WTC11 (cell line): ENCODE data around the gene PSMD12.

Experiments
- CREB1 ChIP-seq: sonication (generic); formaldehyde crosslinking; IDR thresholded peaks from 2 replicates; pipeline ENCODE4 v1.8.0; 2023; ENCODE audit warnings: mild to moderate bottlenecking, missing genetic modification reagents
- CTCF ChIP-seq: fragments of 200-600 bp; IDR thresholded peaks from 2 replicates; pipeline ENCODE4 v1.8.0; 2022; ENCODE audit warnings: antibody characterized with exemption
- ESRRA ChIP-seq: sonication (generic); formaldehyde crosslinking; IDR thresholded peaks from 2 replicates; pipeline ENCODE4 v1.8.1; 2022; ENCODE audit warnings: mild to moderate bottlenecking, missing genetic modification reagents, borderline replicate concordance
- ETV6 ChIP-seq: sonication (generic); formaldehyde crosslinking; IDR thresholded peaks from 2 replicates; pipeline ENCODE4 v1.8.1; 2022; ENCODE audit warnings: mild to moderate bottlenecking, missing genetic modification reagents
- IRF2 ChIP-seq: sonication (generic); formaldehyde crosslinking; IDR thresholded peaks from 2 replicates; pipeline ENCODE4 v1.8.0; 2022; ENCODE audit warnings: low read depth, missing genetic modification reagents, borderline replicate concordance
- MXD4 ChIP-seq: fragments of 250-450 bp; sonication (Bioruptor Pico); IDR thresholded peaks from 2 replicates; pipeline ENCODE4 v1.8.0; 2021; ENCODE audit warnings: mild to moderate bottlenecking, moderate library complexity, borderline replicate concordance
- PRRX2 ChIP-seq: fragments of 250-450 bp; sonication (Bioruptor Pico); IDR thresholded peaks from 2 replicates; pipeline ENCODE4 v1.8.0; 2021; ENCODE audit warnings: mild to moderate bottlenecking
- RORB ChIP-seq: fragments of 250-450 bp; sonication (Bioruptor Pico); IDR thresholded peaks from 2 replicates; pipeline ENCODE4 v1.9.0; 2021; ENCODE audit warnings: mild to moderate bottlenecking
- TEAD4 ChIP-seq: sonication (generic); formaldehyde crosslinking; IDR thresholded peaks from 2 replicates; pipeline ENCODE4 v1.8.0; 2022; ENCODE audit warnings: mild to moderate bottlenecking, missing genetic modification reagents
- USF2 ChIP-seq: sonication (generic); formaldehyde crosslinking; IDR thresholded peaks from 2 replicates; pipeline ENCODE4 v1.8.1; 2023; ENCODE audit warnings: mild to moderate bottlenecking, missing genetic modification reagents, moderate library complexity
- TF ChIP-seq, protein P1 (sequence below): sonication (generic); formaldehyde crosslinking; IDR thresholded peaks from 2 replicates; pipeline ENCODE4 v1.8.1; 2022; ENCODE audit warnings: mild to moderate bottlenecking, missing genetic modification reagents, moderate library complexity, borderline replicate concordance
- TF ChIP-seq, protein P2 (sequence below): sonication (generic); formaldehyde crosslinking; IDR thresholded peaks from 2 replicates; pipeline ENCODE4 v1.8.1; 2022; ENCODE audit warnings: low read depth, mild to moderate bottlenecking, moderate library complexity, missing genetic modification reagents, borderline replicate concordance

GRCh38 chr17:67414130-67414529 is 47.8 kb upstream of the PSMD12 start:
- TF ChIP-seq IRF2: no peak
- no peak for TF ChIP-seq CTCF
- TF ChIP-seq USF2 (CRISPR knock-in tag): no peak
- TF ChIP-seq RORB (CRISPR knock-in tag): no peak
- TF ChIP-seq PRRX2 (CRISPR knock-in tag): no peak
- TF ChIP-seq, protein P1, sequence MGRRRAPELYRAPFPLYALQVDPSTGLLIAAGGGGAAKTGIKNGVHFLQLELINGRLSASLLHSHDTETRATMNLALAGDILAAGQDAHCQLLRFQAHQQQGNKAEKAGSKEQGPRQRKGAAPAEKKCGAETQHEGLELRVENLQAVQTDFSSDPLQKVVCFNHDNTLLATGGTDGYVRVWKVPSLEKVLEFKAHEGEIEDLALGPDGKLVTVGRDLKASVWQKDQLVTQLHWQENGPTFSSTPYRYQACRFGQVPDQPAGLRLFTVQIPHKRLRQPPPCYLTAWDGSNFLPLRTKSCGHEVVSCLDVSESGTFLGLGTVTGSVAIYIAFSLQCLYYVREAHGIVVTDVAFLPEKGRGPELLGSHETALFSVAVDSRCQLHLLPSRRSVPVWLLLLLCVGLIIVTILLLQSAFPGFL (CRISPR knock-in tag): no peak
- no peak for TF ChIP-seq ESRRA (CRISPR knock-in tag)
- TF ChIP-seq MXD4 (CRISPR knock-in tag): no peak
- TF ChIP-seq CREB1 (CRISPR knock-in tag): no peak
- no peak for TF ChIP-seq TEAD4 (CRISPR knock-in tag)
- TF ChIP-seq, protein P2, sequence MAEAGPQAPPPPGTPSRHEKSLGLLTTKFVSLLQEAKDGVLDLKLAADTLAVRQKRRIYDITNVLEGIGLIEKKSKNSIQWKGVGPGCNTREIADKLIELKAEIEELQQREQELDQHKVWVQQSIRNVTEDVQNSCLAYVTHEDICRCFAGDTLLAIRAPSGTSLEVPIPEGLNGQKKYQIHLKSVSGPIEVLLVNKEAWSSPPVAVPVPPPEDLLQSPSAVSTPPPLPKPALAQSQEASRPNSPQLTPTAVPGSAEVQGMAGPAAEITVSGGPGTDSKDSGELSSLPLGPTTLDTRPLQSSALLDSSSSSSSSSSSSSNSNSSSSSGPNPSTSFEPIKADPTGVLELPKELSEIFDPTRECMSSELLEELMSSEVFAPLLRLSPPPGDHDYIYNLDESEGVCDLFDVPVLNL (CRISPR knock-in tag): no peak
- TF ChIP-seq ETV6: no peak
